Coronary artery (tissue), 2 donors: ENCODE results near the gene PML.

ENCODE experiments used
- DNase-seq: peaks from one replicate; pipeline ENCODE4 v3.0.0-alpha.2; 2017; ENCODE audit warnings: low spot score
- H3K27ac ChIP-seq, 2 donors: fragments of 200-600 bp; sonication (generic); one replicate each; pipeline ENCODE4 v1.5.1; 2016 to 2019
- H3K4me3 ChIP-seq: fragments of 200-600 bp; sonication (generic); 2 replicates; pipeline ENCODE4 v1.5.1; 2016; ENCODE audit warnings: mild to moderate bottlenecking, moderate library complexity
- TF ChIP-seq, protein P1 (sequence below): fragments of 200-600 bp; sonication (generic); IDR thresholded peaks from one replicate; pipeline ENCODE4 v1.5.1; 2019; ENCODE audit warnings: antibody characterized with exemption

Gene PML, protein sequence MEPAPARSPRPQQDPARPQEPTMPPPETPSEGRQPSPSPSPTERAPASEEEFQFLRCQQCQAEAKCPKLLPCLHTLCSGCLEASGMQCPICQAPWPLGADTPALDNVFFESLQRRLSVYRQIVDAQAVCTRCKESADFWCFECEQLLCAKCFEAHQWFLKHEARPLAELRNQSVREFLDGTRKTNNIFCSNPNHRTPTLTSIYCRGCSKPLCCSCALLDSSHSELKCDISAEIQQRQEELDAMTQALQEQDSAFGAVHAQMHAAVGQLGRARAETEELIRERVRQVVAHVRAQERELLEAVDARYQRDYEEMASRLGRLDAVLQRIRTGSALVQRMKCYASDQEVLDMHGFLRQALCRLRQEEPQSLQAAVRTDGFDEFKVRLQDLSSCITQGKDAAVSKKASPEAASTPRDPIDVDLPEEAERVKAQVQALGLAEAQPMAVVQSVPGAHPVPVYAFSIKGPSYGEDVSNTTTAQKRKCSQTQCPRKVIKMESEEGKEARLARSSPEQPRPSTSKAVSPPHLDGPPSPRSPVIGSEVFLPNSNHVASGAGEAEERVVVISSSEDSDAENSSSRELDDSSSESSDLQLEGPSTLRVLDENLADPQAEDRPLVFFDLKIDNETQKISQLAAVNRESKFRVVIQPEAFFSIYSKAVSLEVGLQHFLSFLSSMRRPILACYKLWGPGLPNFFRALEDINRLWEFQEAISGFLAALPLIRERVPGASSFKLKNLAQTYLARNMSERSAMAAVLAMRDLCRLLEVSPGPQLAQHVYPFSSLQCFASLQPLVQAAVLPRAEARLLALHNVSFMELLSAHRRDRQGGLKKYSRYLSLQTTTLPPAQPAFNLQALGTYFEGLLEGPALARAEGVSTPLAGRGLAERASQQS

DNA sequence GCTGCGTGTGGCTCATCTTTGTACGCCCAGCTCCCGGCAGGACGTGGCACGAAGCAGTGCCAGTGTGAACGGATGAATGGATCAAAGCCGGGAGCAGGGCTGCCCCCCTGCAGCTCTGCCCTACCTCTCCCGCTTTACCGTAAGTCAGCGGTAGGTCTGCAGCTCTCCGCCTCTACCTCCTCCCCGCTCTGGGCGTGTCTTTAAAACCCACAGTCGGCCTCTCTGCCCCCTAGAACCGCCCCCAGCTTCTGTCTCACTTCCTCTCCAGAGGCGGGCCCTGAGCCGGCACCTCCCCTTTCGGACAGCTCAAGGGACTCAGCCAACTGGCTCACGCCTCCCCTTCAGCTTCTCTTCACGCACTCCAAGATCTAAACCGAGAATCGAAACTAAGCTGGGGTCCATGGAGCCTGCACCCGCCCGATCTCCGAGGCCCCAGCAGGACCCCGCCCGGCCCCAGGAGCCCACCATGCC, at the start of gene PML:
Gene PML, plus strand, starts transcription at position 304 of the 471 bp plus-strand sequence. Its CDS starts 97 bp downstream, at position 401.
- DNase-seq = peak; percentile 98
- TF ChIP-seq, protein P1, sequence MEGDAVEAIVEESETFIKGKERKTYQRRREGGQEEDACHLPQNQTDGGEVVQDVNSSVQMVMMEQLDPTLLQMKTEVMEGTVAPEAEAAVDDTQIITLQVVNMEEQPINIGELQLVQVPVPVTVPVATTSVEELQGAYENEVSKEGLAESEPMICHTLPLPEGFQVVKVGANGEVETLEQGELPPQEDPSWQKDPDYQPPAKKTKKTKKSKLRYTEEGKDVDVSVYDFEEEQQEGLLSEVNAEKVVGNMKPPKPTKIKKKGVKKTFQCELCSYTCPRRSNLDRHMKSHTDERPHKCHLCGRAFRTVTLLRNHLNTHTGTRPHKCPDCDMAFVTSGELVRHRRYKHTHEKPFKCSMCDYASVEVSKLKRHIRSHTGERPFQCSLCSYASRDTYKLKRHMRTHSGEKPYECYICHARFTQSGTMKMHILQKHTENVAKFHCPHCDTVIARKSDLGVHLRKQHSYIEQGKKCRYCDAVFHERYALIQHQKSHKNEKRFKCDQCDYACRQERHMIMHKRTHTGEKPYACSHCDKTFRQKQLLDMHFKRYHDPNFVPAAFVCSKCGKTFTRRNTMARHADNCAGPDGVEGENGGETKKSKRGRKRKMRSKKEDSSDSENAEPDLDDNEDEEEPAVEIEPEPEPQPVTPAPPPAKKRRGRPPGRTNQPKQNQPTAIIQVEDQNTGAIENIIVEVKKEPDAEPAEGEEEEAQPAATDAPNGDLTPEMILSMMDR = no peak
- Histone ChIP-seq H3K4me3 (peak within 1 kb of the TSS; percentile 93), H3K27ac (peak within 1 kb of the TSS; percentile 87 to 97)

DNA sequence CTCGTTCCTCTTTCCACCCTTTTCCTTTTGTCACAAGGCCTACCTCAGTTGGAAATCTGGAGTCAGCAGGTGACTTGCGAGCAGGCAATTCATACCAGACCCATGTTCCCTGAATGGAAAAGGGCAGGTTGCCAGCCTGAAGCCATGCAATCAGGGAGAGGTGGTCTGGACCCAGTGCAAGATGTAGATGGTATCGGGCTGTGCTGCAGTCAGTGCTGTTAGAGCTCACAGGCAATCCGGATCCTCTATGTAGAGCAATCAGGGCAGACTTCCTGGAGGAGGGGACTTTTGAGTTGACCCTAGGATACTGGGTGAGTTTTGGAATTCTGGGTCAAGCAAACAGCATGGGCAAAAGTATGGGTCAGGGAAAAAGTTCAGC, 49.4 kb upstream of the PML start:
- Histone ChIP-seq H3K4me3 (no peak overlapping the region), H3K27ac (peak overlapping the region in 1 of 2 donors; percentile 68)
- DNase-seq = no peak
- TF ChIP-seq, protein P1 = no peak

DNA sequence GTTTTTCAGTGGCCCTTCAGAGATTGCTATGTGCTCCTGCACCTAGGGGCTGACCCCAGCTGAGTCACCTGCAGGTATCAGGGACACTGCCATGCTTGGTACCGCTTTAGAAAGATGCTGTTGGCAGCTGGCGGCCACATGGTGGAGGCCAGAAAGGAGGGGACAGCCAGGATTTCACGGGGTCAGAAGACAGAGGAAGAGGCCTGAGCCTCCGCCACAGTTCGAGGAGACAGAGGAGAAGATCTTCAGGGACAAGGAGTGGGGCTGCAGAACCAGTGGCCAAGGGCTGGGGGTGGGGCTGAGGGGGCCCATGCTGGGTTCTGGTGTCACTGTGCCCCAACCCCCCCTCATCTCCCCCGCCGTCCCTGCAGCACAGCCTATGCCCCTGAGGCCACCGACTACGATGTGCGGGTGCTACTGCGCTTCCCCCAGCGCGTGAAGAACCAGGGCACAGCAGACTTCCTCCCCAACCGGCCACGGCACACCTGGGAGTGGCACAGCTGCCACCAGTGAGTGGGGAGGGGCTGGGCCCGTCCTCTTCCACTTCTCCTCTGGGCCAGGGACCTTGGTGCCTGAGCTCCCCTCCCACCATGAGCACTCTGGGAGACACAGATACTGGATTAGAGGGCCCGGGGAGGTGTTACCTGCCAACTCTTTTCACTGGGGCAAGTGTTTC, 48.3 kb upstream of the PML start:
- H3K27ac ChIP-seq = peak overlapping the region in 1 of 2 donors; percentile 59
- no peak overlapping the region for H3K4me3 ChIP-seq
- TF ChIP-seq, protein P1 = no peak
- no peak for DNase-seq

DNA sequence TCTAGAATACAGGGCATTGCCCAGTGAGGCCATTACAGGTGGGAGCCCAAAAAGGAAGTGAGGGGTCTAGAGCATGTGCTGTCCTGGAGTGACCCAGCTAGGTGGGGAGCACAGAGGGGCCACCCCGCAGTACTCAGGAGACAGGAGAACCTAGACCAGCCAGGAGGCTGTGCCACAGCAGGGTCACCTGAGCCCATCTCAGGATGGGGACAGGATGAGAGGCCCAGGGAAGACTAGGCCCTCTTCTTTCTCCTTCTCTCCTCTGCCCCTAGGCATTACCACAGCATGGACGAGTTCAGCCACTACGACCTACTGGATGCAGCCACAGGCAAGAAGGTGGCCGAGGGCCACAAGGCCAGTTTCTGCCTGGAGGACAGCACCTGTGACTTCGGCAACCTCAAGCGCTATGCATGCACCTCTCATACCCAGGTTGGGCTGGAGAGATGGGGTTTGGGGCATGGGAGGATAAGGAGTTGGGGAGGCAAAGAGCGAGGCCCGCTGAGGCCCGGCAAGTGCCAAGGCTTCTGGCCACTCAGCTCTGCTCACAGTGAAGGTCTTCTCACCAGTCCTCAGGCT, 47.6 kb upstream of the PML start:
- TF ChIP-seq, protein P1 = no peak
- Histone ChIP-seq H3K27ac (peak overlapping the region in 1 of 2 donors; percentile 14), H3K4me3 (no peak overlapping the region)
- no peak for DNase-seq

DNA sequence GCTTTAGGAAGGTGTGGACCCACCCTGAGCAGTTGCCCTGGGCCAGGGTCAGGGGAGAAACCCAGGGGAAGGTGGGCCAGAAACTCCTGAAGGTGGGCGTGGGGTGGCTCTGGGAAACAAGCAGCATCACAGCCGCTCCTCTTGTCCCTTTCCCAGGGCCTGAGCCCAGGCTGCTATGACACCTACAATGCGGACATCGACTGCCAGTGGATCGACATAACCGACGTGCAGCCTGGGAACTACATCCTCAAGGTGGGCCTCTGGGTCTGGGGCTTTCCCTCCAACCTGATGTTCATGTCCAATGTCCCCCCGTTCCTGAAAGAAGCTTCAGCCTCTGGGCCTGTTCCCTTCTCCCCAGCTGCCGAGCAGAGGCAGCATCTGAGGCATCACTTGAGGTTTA, 46.9 kb upstream of the PML start:
- TF ChIP-seq, protein P1 = no peak
- Histone ChIP-seq H3K27ac (peak overlapping the region in 1 of 2 donors; percentile 14), H3K4me3 (no peak overlapping the region)
- DNase-seq = no peak

DNA sequence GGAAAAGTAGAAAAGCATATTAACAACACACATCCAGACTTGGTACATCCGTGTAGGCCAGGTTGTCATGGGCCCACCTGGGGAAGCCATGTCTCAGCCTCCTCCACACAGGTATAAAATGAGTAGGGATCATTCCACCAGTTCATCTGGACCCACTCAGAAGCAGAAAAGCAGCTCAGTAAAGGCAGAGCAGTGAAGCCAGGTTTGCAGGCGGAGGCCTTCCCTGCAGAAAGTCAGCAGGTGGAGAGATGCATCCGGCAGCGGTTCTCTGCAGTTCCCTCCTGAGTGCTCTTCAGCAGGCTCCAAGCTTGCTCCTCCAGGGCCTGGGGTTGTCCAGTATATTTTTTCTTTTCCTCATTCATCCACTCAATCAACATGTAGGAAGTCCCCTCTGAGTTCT, 46.1 kb upstream of the PML start:
- H3K4me3 ChIP-seq = no peak overlapping the region
- no peak overlapping the region for H3K27ac ChIP-seq
- DNase-seq = no peak
- TF ChIP-seq, protein P1 = no peak
